ENCODE results near the gene EZH1.
A peak's percentile ranks its signal among the peaks of the same experiment; 100 is the strongest.

EZH1 gene

DNA sequence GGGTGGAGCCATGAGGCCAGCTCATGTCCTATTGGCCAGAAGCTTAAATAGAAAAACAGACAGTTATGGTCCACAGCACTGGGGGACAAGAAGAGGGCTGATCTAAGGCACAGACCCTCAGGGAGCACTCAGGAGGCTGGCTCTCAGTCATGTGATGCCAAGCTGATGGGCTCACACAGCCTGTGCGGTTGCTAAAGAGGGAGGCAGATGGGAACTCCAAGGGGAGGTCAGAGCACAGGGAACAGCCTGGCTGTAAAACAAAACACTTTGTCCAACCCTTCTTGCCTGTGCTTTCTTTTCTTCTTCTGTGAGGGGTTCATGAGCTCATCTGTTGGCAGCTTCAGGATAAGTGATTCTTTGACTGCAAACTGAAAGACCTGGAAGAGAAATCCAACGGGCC, 35.3 kb downstream of the EZH1 start:
- Histone ChIP-seq H3K9me3 (no peaks in the 10 kb centered on the region), H3K27me3 (no peaks in the 10 kb centered on the region), H3K27ac (no peak overlapping the region), H3K4me1 (no peaks in the 10 kb centered on the region), H3K36me3 (peaks cover 97 to 100% (median 98%) of the 10 kb centered on the region in 3 donors), H3K4me3 (no peak overlapping the region)
- no peak for DNase-seq
- TF ChIP-seq CTCF (IDR thresholded peaks at IDR 0.05) = no peak
- intact Hi-C loops (cut with DNase I; ENCODE audit: low total_unique reads) = no loop called here

- no peak for TF ChIP-seq CTCF (IDR thresholded peaks at IDR 0.05)
- Histone ChIP-seq H3K27me3 (no peaks in the 10 kb centered on the region), H3K9me3 (no peaks in the 10 kb centered on the region), H3K4me3 (no peak overlapping the region), H3K4me1 (no peaks in the 10 kb centered on the region), H3K36me3 (peaks cover 97 to 100% (median 98%) of the 10 kb centered on the region in 3 donors), H3K27ac (no peak overlapping the region)
- DNase-seq = no peak
- intact Hi-C loops (cut with DNase I; ENCODE audit: low total_unique reads) = no loop called here
Measured at GRCh38 chr17:42708588-42708987, 36.3 kb downstream of the EZH1 start.

DNA sequence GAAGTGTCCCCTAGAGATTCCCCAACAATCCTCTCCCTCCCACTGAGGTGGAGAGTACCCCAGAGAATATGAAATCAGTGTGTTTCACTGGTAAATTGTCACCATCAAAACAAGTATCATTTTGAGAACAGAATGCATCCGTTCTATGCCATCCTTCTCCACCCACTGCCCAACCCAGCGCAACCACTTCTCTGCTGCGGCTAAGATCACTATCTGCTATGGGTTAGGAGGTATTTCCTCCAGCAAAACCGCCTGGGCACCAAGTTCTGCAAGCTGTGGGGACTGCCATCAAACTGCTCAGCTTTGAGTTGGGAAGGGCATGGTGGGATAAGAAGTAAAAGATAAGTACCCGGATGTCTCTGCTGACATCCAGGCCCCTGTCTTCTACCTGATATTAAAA, 38.1 kb downstream of the EZH1 start:
- H3K36me3 ChIP-seq = peaks cover 98 to 100% (median 100%) of the 10 kb centered on the region in 3 donors
- no peaks in the 10 kb centered on the region for H3K9me3 ChIP-seq
- no peak overlapping the region for H3K4me3 ChIP-seq
- H3K27ac ChIP-seq = no peak overlapping the region
- H3K4me1 ChIP-seq = no peaks in the 10 kb centered on the region
- intact Hi-C loops (cut with DNase I; ENCODE audit: low total_unique reads) = no loop called here
- H3K27me3 ChIP-seq = no peaks in the 10 kb centered on the region
- TF ChIP-seq CTCF (IDR thresholded peaks at IDR 0.05) = no peak
- peak in 1 of 2 donors; percentile 1 for DNase-seq

GRCh38 chr17:42704837-42705494, 39.9 kb downstream of the EZH1 start:
- DNase-seq = peak in 1 of 2 donors; percentile 23
- H3K36me3 ChIP-seq = peaks cover 96 to 100% (median 100%) of the 10 kb centered on the region in 3 donors
- H3K9me3 ChIP-seq = no peaks in the 10 kb centered on the region
- intact Hi-C loops (cut with DNase I; ENCODE audit: low total_unique reads) = no loop called here
- no peaks in the 10 kb centered on the region for H3K27me3 ChIP-seq
- H3K4me3 ChIP-seq = no peak overlapping the region
- no peak overlapping the region for H3K27ac ChIP-seq
- TF ChIP-seq CTCF (IDR thresholded peaks at IDR 0.05) = no peak
- no peaks in the 10 kb centered on the region for H3K4me1 ChIP-seq

- no peaks in the 10 kb centered on the region for H3K9me3 ChIP-seq
- TF ChIP-seq CTCF (IDR thresholded peaks at IDR 0.05) = no peak
- H3K27me3 ChIP-seq = no peaks in the 10 kb centered on the region
- DNase-seq = peak in 1 of 2 donors; percentile 4
- no peak overlapping the region for H3K27ac ChIP-seq
- intact Hi-C loops (cut with DNase I; ENCODE audit: low total_unique reads) = no loop called here
- H3K36me3 ChIP-seq = peaks cover 92 to 100% (median 98%) of the 10 kb centered on the region in 3 donors
- no peak overlapping the region for H3K4me3 ChIP-seq
- H3K4me1 ChIP-seq = no peaks in the 10 kb centered on the region
Measured at GRCh38 chr17:42704490-42704836, 40.4 kb downstream of the EZH1 start.

DNA sequence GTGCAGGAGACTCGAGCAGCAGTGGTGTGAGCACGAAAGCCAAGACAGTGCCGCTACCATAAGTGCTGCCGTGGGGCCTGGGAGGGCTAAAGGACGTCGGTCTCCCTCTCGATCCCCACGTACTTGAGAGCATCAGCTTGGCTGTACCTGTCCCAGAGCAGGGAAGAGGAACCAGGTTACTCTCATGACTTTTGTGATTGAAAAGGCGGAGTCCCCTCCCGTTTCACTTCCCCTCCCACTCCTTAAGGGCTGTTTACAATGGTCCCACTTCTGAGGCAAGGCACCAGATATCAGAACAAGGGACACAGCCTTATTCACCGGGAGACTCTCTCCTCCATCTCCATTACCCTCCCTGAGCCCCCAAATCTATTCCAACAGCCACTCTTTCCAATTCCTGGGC, 42.4 kb downstream of the EZH1 start:
- no peak for TF ChIP-seq CTCF (IDR thresholded peaks at IDR 0.05)
- H3K9me3 ChIP-seq = no peaks in the 10 kb centered on the region
- no peaks in the 10 kb centered on the region for H3K27me3 ChIP-seq
- peaks cover 0 to 6% (median 2%) of the 10 kb centered on the region in 4 donors for H3K4me1 ChIP-seq
- no peak overlapping the region for H3K27ac ChIP-seq
- intact Hi-C loops (cut with DNase I; ENCODE audit: low total_unique reads) = no loop called here
- DNase-seq = no peak
- H3K4me3 ChIP-seq = no peak overlapping the region
- peaks cover 71 to 100% (median 85%) of the 10 kb centered on the region in 3 donors for H3K36me3 ChIP-seq

Data from tibial artery (tissue), 4 donors.